ENCODE results near the gene AIPL1. TPM values are rescaled to one million over a fixed set of nuclear protein-coding genes. Genes with fewer than 3 reads are reported as not detected.

The AIPL1 gene
- total and polyA plus RNA-seq, 12 donors = not detected

- 55 to 71% (median 68%) methylated on average over 12 to 13 of the region's 13 CpGs for WGBS, 4 donors
- Histone ChIP-seq H3K27ac (no peak overlapping the region), H3K9me3 (replicated peaks in 1 of 3) (no peaks in the 10 kb centered on the region), H3K4me1 (replicated peaks in 1 of 2) (peaks cover 0 to 7% of the 10 kb centered on the region in 2 donors), H3K36me3 (replicated peaks in 1 of 2) (no peaks in the 10 kb centered on the region), H3K4me3 (no peak overlapping the region), H3K27me3 (no peaks in the 10 kb centered on the region)
- DNase-seq = no peak
- intact Hi-C loops (cut with DNase I) = loop anchor here (5.0 to 10.0 kb wide), 3 partner anchors 75 to 158 kb away; partner anchors contain the start of gene PITPNM3 (in 1 of the 2)
- TF ChIP-seq CTCF (IDR thresholded peaks at IDR 0.05) (no peak), POLR2A (IDR thresholded peaks at IDR 0.05) (no peak)
Measured at GRCh38 chr17:6479622-6480302, 44.8 kb upstream of the AIPL1 start.

- no peaks in the 10 kb centered on the region for H3K36me3 ChIP-seq (replicated peaks in 1 of 2)
- H3K27me3 ChIP-seq = no peaks in the 10 kb centered on the region
- H3K4me1 ChIP-seq (replicated peaks in 1 of 2) = peaks cover 0 to 7% of the 10 kb centered on the region in 2 donors
- DNase-seq = no peak
- WGBS, 4 donors = 82 to 91% (median 86%) methylated on average over 11 of the region's 11 CpGs
- H3K4me3 ChIP-seq = no peak overlapping the region
- intact Hi-C loops (cut with DNase I) = loop anchor here (5.0 to 10.0 kb wide), 3 partner anchors 76 to 159 kb away; partner anchors contain the start of gene PITPNM3 (in 1 of the 2)
- TF ChIP-seq CTCF (IDR thresholded peaks at IDR 0.05) = no peak
- TF ChIP-seq POLR2A (IDR thresholded peaks at IDR 0.05) = no peak
- no peak overlapping the region for H3K27ac ChIP-seq
- H3K9me3 ChIP-seq (replicated peaks in 1 of 3) = no peaks in the 10 kb centered on the region
Measured at GRCh38 chr17:6478486-6478885, 43.6 kb upstream of the AIPL1 start.

GRCh38 chr17:6477831-6478383 is 43.0 kb upstream of the AIPL1 start:
- intact Hi-C loops (cut with DNase I) = loop anchor here (5.0 to 10.0 kb wide), 3 partner anchors 77 to 159 kb away; partner anchors contain the start of gene PITPNM3 (in 1 of the 2)
- Histone ChIP-seq H3K4me3 (no peak overlapping the region), H3K9me3 (replicated peaks in 1 of 3) (no peaks in the 10 kb centered on the region), H3K27me3 (no peaks in the 10 kb centered on the region), H3K27ac (no peak overlapping the region), H3K36me3 (replicated peaks in 1 of 2) (no peaks in the 10 kb centered on the region), H3K4me1 (replicated peaks in 1 of 2) (peaks cover 0 to 9% of the 10 kb centered on the region in 2 donors)
- TF ChIP-seq CTCF (IDR thresholded peaks at IDR 0.05) (no peak), POLR2A (IDR thresholded peaks at IDR 0.05) (no peak)
- 74 to 81% (median 79%) methylated on average over 6 to 14 of the region's 14 CpGs for WGBS, 4 donors
- no peak for DNase-seq

GRCh38 chr17:6476810-6477179 is 41.9 kb upstream of the AIPL1 start:
- intact Hi-C loops (cut with DNase I) = loop anchor here (5.0 to 10.0 kb wide), 3 partner anchors 78 to 161 kb away; partner anchors contain the start of gene PITPNM3 (in 1 of the 2)
- H3K36me3 ChIP-seq (replicated peaks in 1 of 2) = no peaks in the 10 kb centered on the region
- H3K9me3 ChIP-seq (replicated peaks in 1 of 3) = no peaks in the 10 kb centered on the region
- DNase-seq = peak; percentile 63 to 87 (median 76)
- H3K27me3 ChIP-seq = no peaks in the 10 kb centered on the region
- peaks cover 0 to 17% of the 10 kb centered on the region in 2 donors for H3K4me1 ChIP-seq (replicated peaks in 1 of 2)
- TF ChIP-seq CTCF (IDR thresholded peaks at IDR 0.05) (no peak), POLR2A (IDR thresholded peaks at IDR 0.05) (no peak)
- H3K4me3 ChIP-seq = no peak overlapping the region
- peak overlapping the region in 2 of 5 donors; percentile 7 to 59 for H3K27ac ChIP-seq
- WGBS, 4 donors = 30 to 54% (median 48%) methylated on average over 8 to 10 of the region's 10 CpGs
